Thyroid gland (tissue), 4 donors: ENCODE results near the gene SPAAR.

ENCODE experiments used
- POLR2A ChIP-seq, 2 donors: fragments of 450-650 bp; IDR thresholded peaks; one replicate each; pipeline ENCODE4 v1.6.1; 2017; ENCODE audit warnings: antibody characterized with exemption in 2 of 2, mild to moderate bottlenecking in 2 of 2, moderate library complexity in 1 of 2
- TF ChIP-seq, protein P1 (sequence below), 6 experiments: fragments of 200-600 bp in 3 of 6; fragments of 450-650 bp in 3 of 6; sonication (generic) in 3 of 6; IDR thresholded peaks; one replicate each; pipeline ENCODE4 v1.5.1; 2016 to 2019; ENCODE audit warnings: antibody characterized with exemption in 6 of 6, mild to moderate bottlenecking in 2 of 6, inconsistent platforms in 1 of 6, moderate library complexity in 1 of 6

DNA sequence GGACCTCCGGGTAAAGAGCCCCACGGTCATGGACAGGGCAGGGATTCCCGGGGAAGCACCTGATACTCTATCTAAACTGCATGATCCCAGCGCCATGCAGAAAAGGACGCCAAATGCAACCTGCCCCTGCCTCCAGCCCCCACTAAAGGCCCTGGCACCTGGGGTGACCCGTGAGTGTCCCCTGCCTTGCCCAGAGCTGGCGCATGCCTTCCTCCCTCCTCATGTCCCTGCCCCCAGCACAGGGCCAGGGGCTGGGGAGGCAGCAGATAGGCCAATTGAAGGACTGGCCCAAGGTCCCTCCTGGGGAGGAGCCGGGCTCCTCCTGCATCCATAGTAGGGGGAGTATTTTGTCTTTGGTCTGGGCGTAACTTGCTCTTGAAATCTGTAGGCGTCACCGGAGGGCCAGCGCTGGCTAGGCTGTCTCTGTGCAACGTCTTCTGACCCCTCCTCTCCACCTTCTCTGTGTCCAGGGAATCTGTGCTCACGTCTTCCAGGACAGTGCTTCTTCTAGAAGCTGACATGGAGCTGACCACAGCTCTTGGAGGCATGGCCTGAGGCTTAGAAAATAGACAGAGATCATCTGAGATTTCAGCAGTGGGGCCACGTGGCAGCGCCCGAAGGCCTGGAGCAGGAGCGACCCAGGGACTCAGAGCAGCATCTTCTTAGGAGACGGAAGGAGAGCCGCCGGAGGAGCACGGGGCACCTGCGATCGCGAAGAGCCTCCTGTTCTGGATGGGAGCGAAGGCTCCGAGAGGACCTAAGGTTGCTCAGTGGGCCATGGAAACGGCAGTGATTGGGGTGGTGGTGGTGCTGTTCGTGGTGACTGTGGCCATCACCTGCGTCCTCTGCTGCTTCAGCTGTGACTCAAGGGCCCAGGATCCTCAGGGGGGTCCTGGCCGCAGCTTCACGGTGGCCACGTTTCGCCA, 660 bp downstream of the SPAAR start:
- TF ChIP-seq, protein P1, sequence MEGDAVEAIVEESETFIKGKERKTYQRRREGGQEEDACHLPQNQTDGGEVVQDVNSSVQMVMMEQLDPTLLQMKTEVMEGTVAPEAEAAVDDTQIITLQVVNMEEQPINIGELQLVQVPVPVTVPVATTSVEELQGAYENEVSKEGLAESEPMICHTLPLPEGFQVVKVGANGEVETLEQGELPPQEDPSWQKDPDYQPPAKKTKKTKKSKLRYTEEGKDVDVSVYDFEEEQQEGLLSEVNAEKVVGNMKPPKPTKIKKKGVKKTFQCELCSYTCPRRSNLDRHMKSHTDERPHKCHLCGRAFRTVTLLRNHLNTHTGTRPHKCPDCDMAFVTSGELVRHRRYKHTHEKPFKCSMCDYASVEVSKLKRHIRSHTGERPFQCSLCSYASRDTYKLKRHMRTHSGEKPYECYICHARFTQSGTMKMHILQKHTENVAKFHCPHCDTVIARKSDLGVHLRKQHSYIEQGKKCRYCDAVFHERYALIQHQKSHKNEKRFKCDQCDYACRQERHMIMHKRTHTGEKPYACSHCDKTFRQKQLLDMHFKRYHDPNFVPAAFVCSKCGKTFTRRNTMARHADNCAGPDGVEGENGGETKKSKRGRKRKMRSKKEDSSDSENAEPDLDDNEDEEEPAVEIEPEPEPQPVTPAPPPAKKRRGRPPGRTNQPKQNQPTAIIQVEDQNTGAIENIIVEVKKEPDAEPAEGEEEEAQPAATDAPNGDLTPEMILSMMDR (IDR thresholded peaks at IDR 0.05), result no peak
- no peak for TF ChIP-seq POLR2A (IDR thresholded peaks at IDR 0.05)
